Activated naive CD8-positive, alpha-beta T cell (primary cell): ENCODE data around the gene MEF2B.

Experiments
- H3K27ac Mint-ChIP-seq: one replicate; pipeline ENCODE4 v1.8.0; 2021; ENCODE audit warnings: mixed read lengths
- H3K27me3 Mint-ChIP-seq: one replicate; pipeline ENCODE4 v1.8.0; 2021; ENCODE audit warnings: mixed read lengths
- H3K36me3 Mint-ChIP-seq: one replicate; pipeline ENCODE4 v1.8.0; 2021; ENCODE audit warnings: mixed read lengths
- H3K4me1 Mint-ChIP-seq: one replicate; pipeline ENCODE4 v1.8.0; 2021; ENCODE audit warnings: low read depth, mixed read lengths
- H3K4me3 Mint-ChIP-seq: one replicate; pipeline ENCODE4 v1.8.0; 2021; ENCODE audit warnings: mild to moderate bottlenecking, mixed read lengths
- H3K9me3 Mint-ChIP-seq: one replicate; pipeline ENCODE4 v1.8.0; 2021; ENCODE audit warnings: low read depth, mixed read lengths

Gene MEF2B

GRCh38 chr19:19204181-19204580 lies 34.1 kb upstream of the MEF2B start:
- no peaks in the 10 kb centered on the region for H3K27me3 Mint-ChIP-seq
- peaks cover 22% of the 10 kb centered on the region for H3K4me1 Mint-ChIP-seq
- peak overlapping the region; percentile 96 for H3K4me3 Mint-ChIP-seq
- no peaks in the 10 kb centered on the region for H3K36me3 Mint-ChIP-seq
- H3K9me3 Mint-ChIP-seq, result no peaks in the 10 kb centered on the region
- H3K27ac Mint-ChIP-seq, result no peak overlapping the region

GRCh38 chr19:19203012-19203856 lies 33.2 kb upstream of the MEF2B start, which contains the start of gene NR2C2AP:
Gene NR2C2AP (minus strand): TSS chr19:19203414. CDS start chr19:19203060, 354 bp downstream.
- peaks cover 22% of the 10 kb centered on the region for H3K4me1 Mint-ChIP-seq
- H3K27me3 Mint-ChIP-seq, result no peaks in the 10 kb centered on the region
- H3K9me3 Mint-ChIP-seq, result no peaks in the 10 kb centered on the region
- peak within 1 kb of the TSS; percentile 96 for H3K4me3 Mint-ChIP-seq
- no peaks in the 10 kb centered on the region for H3K36me3 Mint-ChIP-seq
- peak within 1 kb of the TSS; percentile 96 for H3K27ac Mint-ChIP-seq

- H3K27ac Mint-ChIP-seq, result peak overlapping the region; percentile 96
- no peaks in the 10 kb centered on the region for H3K36me3 Mint-ChIP-seq
- peaks cover 19% of the 10 kb centered on the region for H3K4me1 Mint-ChIP-seq
- H3K9me3 Mint-ChIP-seq, result no peaks in the 10 kb centered on the region
- no peaks in the 10 kb centered on the region for H3K27me3 Mint-ChIP-seq
- peak overlapping the region; percentile 96 for H3K4me3 Mint-ChIP-seq
These were observed 32.6 kb upstream of the MEF2B start for GRCh38 chr19:19202707-19203011.

- H3K27me3 Mint-ChIP-seq, result no peaks in the 10 kb centered on the region
- H3K36me3 Mint-ChIP-seq, result no peaks in the 10 kb centered on the region
- H3K4me1 Mint-ChIP-seq, result peaks cover 12% of the 10 kb centered on the region
- peak overlapping the region; percentile 96 for H3K27ac Mint-ChIP-seq
- no peaks in the 10 kb centered on the region for H3K9me3 Mint-ChIP-seq
- H3K4me3 Mint-ChIP-seq, result peak overlapping the region; percentile 96
These were observed 31.9 kb upstream of the MEF2B start for GRCh38 chr19:19201697-19202630.

GRCh38 chr19:19193926-19194325 lies 23.9 kb upstream of the MEF2B start:
- Mint-ChIP-seq H3K9me3 (no peaks in the 10 kb centered on the region), H3K4me1 (peaks cover 36% of the 10 kb centered on the region), H3K36me3 (no peaks in the 10 kb centered on the region), H3K27ac (peak overlapping the region; percentile 50), H3K27me3 (no peaks in the 10 kb centered on the region), H3K4me3 (peak overlapping the region; percentile 97)

- Mint-ChIP-seq H3K36me3 (no peaks in the 10 kb centered on the region), H3K9me3 (no peaks in the 10 kb centered on the region)
These were observed 22.9 kb upstream of the MEF2B start for GRCh38 chr19:19192910-19193423.

GRCh38 chr19:19192078-19192882 lies 22.2 kb upstream of the MEF2B start, which contains the start of the genes BORCS8 and RFXANK:
Gene BORCS8 (minus strand): TSS chr19:19192152. CDS start chr19:19192117, 35 bp downstream.
Gene RFXANK (plus strand): TSS chr19:19192258. CDS start chr19:19193947, 1,689 bp downstream.
- H3K4me1 Mint-ChIP-seq, result peaks cover 39% of the 10 kb centered on the region
- no peaks in the 10 kb centered on the region for H3K27me3 Mint-ChIP-seq
- H3K9me3 Mint-ChIP-seq, result no peaks in the 10 kb centered on the region
- peak within 1 kb of the TSS; percentile 97 for H3K4me3 Mint-ChIP-seq
- H3K36me3 Mint-ChIP-seq, result no peaks in the 10 kb centered on the region
- peak within 1 kb of the TSS; percentile 98 for H3K27ac Mint-ChIP-seq

More at GRCh38 chr19:19192910-19193423, 22.9 kb upstream of the MEF2B start:
- peak overlapping the region; percentile 97 for H3K4me3 Mint-ChIP-seq
- H3K27me3 Mint-ChIP-seq, result no peaks in the 10 kb centered on the region
- H3K27ac Mint-ChIP-seq, result peak overlapping the region; percentile 98
- H3K4me1 Mint-ChIP-seq, result peaks cover 39% of the 10 kb centered on the region

GRCh38 chr19:19191768-19192077 lies 21.7 kb upstream of the MEF2B start:
- peak overlapping the region; percentile 97 for H3K4me3 Mint-ChIP-seq

GRCh38 chr19:19186742-19187141 lies 16.7 kb upstream of the MEF2B start:
- H3K36me3 Mint-ChIP-seq, result peaks cover 10% of the 10 kb centered on the region
- no peaks in the 10 kb centered on the region for H3K9me3 Mint-ChIP-seq
- no peak overlapping the region for H3K27ac Mint-ChIP-seq
- no peak overlapping the region for H3K4me3 Mint-ChIP-seq
- peaks cover 32% of the 10 kb centered on the region for H3K4me1 Mint-ChIP-seq
- H3K27me3 Mint-ChIP-seq, result no peaks in the 10 kb centered on the region

More at GRCh38 chr19:19191768-19192077, 21.7 kb upstream of the MEF2B start:
- Mint-ChIP-seq H3K27ac (peak overlapping the region; percentile 98), H3K27me3 (no peaks in the 10 kb centered on the region), H3K4me1 (peaks cover 41% of the 10 kb centered on the region), H3K9me3 (no peaks in the 10 kb centered on the region), H3K36me3 (peaks cover 2% of the 10 kb centered on the region)

- Mint-ChIP-seq H3K4me3 (no peak overlapping the region), H3K27me3 (no peaks in the 10 kb centered on the region), H3K4me1 (peaks cover 27% of the 10 kb centered on the region), H3K36me3 (peaks cover 10% of the 10 kb centered on the region), H3K9me3 (no peaks in the 10 kb centered on the region), H3K27ac (peak overlapping the region; percentile 17)
These were observed 16.0 kb upstream of the MEF2B start for GRCh38 chr19:19185853-19186740.

- H3K9me3 Mint-ChIP-seq, result no peaks in the 10 kb centered on the region
- H3K27ac Mint-ChIP-seq, result no peak overlapping the region
- H3K36me3 Mint-ChIP-seq, result peaks cover 6% of the 10 kb centered on the region
- no peak overlapping the region for H3K4me3 Mint-ChIP-seq
- peaks cover 6% of the 10 kb centered on the region for H3K4me1 Mint-ChIP-seq
- H3K27me3 Mint-ChIP-seq, result no peaks in the 10 kb centered on the region
These were observed 11.5 kb upstream of the MEF2B start for GRCh38 chr19:19181488-19181998.

- Mint-ChIP-seq H3K27me3 (no peaks in the 10 kb centered on the region), H3K9me3 (no peaks in the 10 kb centered on the region), H3K4me3 (no peak overlapping the region), H3K27ac (no peak overlapping the region), H3K4me1 (no peaks in the 10 kb centered on the region), H3K36me3 (no peaks in the 10 kb centered on the region)
These were observed 9.7 kb upstream of the MEF2B start for GRCh38 chr19:19179548-19180441.
